Measurements from ENCODE around the gene FHIP1A.

FHIP1A gene

GRCh38 chr4:151418385-151418784 is 9.4 kb downstream of the FHIP1A start:
- peak; percentile 78 for DNase-seq (ENCODE audit: low spot score)

- no peak for DNase-seq (ENCODE audit: low spot score)
Measured at GRCh38 chr4:151418856-151419255, 9.9 kb downstream of the FHIP1A start.

- DNase-seq (ENCODE audit: low spot score): no peak
Measured at GRCh38 chr4:151420250-151420807, 11.4 kb downstream of the FHIP1A start.

- no peak for DNase-seq (ENCODE audit: low spot score)
Measured at GRCh38 chr4:151422854-151423253, 13.9 kb downstream of the FHIP1A start.

GRCh38 chr4:151426513-151426912 is 17.5 kb downstream of the FHIP1A start:
- DNase-seq (ENCODE audit: low spot score): no peak

GRCh38 chr4:151427266-151427665 is 18.3 kb downstream of the FHIP1A start:
- DNase-seq (ENCODE audit: low spot score): no peak

- no peak for DNase-seq (ENCODE audit: low spot score)
Measured at GRCh38 chr4:151428346-151428745, 19.4 kb downstream of the FHIP1A start.

GRCh38 chr4:151429957-151430570 is 21.1 kb downstream of the FHIP1A start:
- no peak for DNase-seq (ENCODE audit: low spot score)

- no peak for DNase-seq (ENCODE audit: low spot score)
Measured at GRCh38 chr4:151430740-151431457, 21.9 kb downstream of the FHIP1A start.

- no peak for DNase-seq (ENCODE audit: low spot score)
Measured at GRCh38 chr4:151431728-151432127, 22.8 kb downstream of the FHIP1A start.

GRCh38 chr4:151432654-151433053 is 23.7 kb downstream of the FHIP1A start:
- DNase-seq (ENCODE audit: low spot score): no peak

GRCh38 chr4:151434183-151434860 is 25.3 kb downstream of the FHIP1A start:
- DNase-seq (ENCODE audit: low spot score): peak; percentile 39

GRCh38 chr4:151436093-151436518 is 27.1 kb downstream of the FHIP1A start:
- DNase-seq (ENCODE audit: low spot score): no peak

- no peak for DNase-seq (ENCODE audit: low spot score)
Measured at GRCh38 chr4:151437505-151437904, 28.5 kb downstream of the FHIP1A start.

GRCh38 chr4:151438154-151438553 is 29.2 kb downstream of the FHIP1A start:
- no peak for DNase-seq (ENCODE audit: low spot score)

GRCh38 chr4:151439320-151439719 is 30.3 kb downstream of the FHIP1A start:
- no peak for DNase-seq (ENCODE audit: low spot score)

- DNase-seq (ENCODE audit: low spot score): no peak
Measured at GRCh38 chr4:151442002-151442401, 33.0 kb downstream of the FHIP1A start.

- no peak for DNase-seq (ENCODE audit: low spot score)
Measured at GRCh38 chr4:151443247-151443646, 34.3 kb downstream of the FHIP1A start.

GRCh38 chr4:151443752-151444151 is 34.8 kb downstream of the FHIP1A start:
- DNase-seq (ENCODE audit: low spot score): no peak

GRCh38 chr4:151446208-151446607 is 37.2 kb downstream of the FHIP1A start:
- no peak for DNase-seq (ENCODE audit: low spot score)

- DNase-seq (ENCODE audit: low spot score): no peak
Measured at GRCh38 chr4:151454513-151454912, 45.5 kb downstream of the FHIP1A start.

- no peak for DNase-seq (ENCODE audit: low spot score)
Measured at GRCh38 chr4:151455212-151455611, 46.2 kb downstream of the FHIP1A start.

- DNase-seq (ENCODE audit: low spot score): no peak
Measured at GRCh38 chr4:151458148-151458547, 49.2 kb downstream of the FHIP1A start.

Measured in AG08395 (cell line).